Measurements from ENCODE around the gene SLC16A5.

DNA sequence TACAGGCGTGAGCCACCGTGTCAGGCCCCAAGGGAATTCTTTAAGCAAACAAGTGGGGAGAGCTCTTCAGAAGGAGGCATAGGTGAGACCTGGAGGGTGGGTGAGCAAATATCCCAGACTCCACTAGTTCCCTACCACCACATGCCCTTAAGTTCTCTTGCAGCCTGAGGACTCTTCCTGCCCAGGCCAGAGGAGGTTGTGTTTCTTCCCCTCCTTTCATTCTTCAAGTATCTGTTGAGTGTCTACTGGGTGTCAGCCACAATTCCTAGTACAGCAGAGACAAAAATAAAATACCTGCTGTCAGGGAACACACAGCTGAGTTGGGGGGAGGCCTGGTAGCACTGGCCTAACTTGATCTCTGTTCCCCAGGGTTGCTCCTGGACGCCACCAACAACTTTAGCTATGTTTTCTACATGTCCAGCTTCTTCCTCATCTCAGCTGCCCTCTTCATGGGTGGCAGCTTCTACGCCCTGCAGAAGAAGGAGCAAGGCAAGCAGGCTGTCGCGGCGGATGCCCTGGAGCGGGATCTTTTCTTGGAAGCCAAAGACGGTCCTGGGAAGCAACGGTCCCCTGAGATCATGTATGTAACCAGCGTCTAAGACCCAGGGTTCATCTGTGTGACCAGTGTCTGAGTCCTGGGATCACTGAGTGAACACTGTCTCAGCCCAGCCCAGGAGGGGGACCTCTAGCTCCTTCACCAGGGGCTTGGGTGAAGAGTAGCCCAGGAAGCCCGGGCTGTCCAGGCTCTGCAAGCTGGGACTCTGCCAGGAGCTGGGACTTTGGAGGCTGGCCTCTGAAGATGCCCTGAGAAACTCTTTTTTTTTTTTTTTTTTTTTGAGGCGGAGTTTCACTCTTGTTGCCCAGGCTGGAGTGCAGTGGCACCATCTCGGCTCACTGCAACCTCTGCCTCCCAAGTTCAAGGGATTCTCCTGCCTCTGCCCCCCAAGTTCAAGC is 16.1 kb downstream of the SLC16A5 start:
- TF ChIP-seq, protein P1, sequence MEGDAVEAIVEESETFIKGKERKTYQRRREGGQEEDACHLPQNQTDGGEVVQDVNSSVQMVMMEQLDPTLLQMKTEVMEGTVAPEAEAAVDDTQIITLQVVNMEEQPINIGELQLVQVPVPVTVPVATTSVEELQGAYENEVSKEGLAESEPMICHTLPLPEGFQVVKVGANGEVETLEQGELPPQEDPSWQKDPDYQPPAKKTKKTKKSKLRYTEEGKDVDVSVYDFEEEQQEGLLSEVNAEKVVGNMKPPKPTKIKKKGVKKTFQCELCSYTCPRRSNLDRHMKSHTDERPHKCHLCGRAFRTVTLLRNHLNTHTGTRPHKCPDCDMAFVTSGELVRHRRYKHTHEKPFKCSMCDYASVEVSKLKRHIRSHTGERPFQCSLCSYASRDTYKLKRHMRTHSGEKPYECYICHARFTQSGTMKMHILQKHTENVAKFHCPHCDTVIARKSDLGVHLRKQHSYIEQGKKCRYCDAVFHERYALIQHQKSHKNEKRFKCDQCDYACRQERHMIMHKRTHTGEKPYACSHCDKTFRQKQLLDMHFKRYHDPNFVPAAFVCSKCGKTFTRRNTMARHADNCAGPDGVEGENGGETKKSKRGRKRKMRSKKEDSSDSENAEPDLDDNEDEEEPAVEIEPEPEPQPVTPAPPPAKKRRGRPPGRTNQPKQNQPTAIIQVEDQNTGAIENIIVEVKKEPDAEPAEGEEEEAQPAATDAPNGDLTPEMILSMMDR (IDR thresholded peaks at IDR 0.05) = no peak
- no peak for TF ChIP-seq POLR2A (IDR thresholded peaks at IDR 0.05)
